HUES64 (cell line): ENCODE measurements around the gene RCE1.

Source experiments
- H3K27ac ChIP-seq: 2 replicates; pipeline ENCODE4 v1.7.0; 2013; ENCODE audit warnings: low read depth, low read length, inconsistent platforms
- H3K27me3 ChIP-seq: 2 replicates; pipeline ENCODE4 v1.6.1; 2013; ENCODE audit warnings: mild to moderate bottlenecking, low read length; ENCODE audit not compliant: insufficient read depth
- H3K36me3 ChIP-seq: 2 replicates; pipeline ENCODE4 v1.6.1; 2013; ENCODE audit warnings: mild to moderate bottlenecking, low read length; ENCODE audit not compliant: insufficient read depth
- H3K4me1 ChIP-seq: 2 replicates; pipeline ENCODE4 v1.6.1; 2013; ENCODE audit warnings: mild to moderate bottlenecking, low read length, moderate library complexity; ENCODE audit not compliant: insufficient read depth
- H3K4me3 ChIP-seq: 2 replicates; pipeline ENCODE4 v1.5.1; 2013; ENCODE audit warnings: mild to moderate bottlenecking, low read length, moderate library complexity
- H3K9ac ChIP-seq: 2 replicates; pipeline ENCODE4 v1.6.1; 2013; ENCODE audit warnings: mild to moderate bottlenecking, low read depth, low read length
- H3K9me3 ChIP-seq: 2 replicates; pipeline ENCODE4 v1.6.1; 2013; ENCODE audit warnings: low read depth, low read length; ENCODE audit not compliant: insufficient read depth
- WGBS: fragments of 150-250, 120-280 bp; methylation state at CpG from one replicate; pipeline ENCODE4 v1.1.7; 2013; ENCODE audit warnings: missing lambda C conversion rate; 5-methylcytosine and 5-hydroxymethylcytosine counted together

The RCE1 gene

DNA sequence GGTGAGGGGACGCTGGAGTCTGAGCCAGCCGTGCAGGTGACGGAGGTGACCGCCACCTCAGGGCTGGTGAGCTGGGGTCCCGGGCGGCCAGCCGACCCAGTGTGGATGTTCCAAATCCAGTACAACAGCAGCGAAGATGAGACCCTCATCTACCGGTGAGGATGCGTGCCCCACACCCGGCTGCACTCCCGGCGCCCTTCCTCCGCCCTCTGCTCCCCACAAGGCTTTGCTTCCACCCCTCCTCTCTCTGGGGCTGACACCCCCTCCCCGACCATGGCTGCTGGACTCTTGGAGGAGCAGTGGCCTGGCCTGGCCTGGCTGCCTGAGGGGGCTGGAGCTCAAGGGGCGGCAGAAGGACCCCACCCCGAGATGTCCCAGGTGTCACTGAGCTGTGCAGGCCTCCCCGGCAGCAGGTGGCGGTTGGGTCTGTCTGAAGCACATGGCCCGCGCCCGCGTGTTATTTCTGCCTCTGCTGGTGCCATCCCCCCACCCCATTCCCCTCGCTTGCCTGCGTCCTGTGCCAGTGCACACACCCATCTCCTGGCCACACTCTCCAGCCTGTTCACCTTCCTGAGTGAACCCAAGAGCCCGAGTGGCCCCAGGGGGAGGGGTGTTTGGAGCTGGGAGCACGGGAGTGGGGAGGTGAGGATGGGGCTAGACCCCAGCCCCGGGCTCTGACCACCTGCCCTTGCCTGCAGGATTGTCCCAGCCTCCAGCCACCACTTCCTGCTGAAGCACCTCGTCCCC lies 15.9 kb downstream of the RCE1 start:
- no peak overlapping the region for H3K4me3 ChIP-seq
- H3K9me3 ChIP-seq, result no peaks in the 10 kb centered on the region
- H3K4me1 ChIP-seq, result peaks cover 5% of the 10 kb centered on the region; the same call in 1 of the 2 replicates
- peaks cover 12% of the 10 kb centered on the region; the same call in 1 of the 2 replicates for H3K36me3 ChIP-seq
- H3K27ac ChIP-seq, result no peak overlapping the region
- no peak overlapping the region for H3K9ac ChIP-seq
- no peaks in the 10 kb centered on the region for H3K27me3 ChIP-seq
- 94% methylated on average over 29 of the region's 29 CpGs for WGBS

DNA sequence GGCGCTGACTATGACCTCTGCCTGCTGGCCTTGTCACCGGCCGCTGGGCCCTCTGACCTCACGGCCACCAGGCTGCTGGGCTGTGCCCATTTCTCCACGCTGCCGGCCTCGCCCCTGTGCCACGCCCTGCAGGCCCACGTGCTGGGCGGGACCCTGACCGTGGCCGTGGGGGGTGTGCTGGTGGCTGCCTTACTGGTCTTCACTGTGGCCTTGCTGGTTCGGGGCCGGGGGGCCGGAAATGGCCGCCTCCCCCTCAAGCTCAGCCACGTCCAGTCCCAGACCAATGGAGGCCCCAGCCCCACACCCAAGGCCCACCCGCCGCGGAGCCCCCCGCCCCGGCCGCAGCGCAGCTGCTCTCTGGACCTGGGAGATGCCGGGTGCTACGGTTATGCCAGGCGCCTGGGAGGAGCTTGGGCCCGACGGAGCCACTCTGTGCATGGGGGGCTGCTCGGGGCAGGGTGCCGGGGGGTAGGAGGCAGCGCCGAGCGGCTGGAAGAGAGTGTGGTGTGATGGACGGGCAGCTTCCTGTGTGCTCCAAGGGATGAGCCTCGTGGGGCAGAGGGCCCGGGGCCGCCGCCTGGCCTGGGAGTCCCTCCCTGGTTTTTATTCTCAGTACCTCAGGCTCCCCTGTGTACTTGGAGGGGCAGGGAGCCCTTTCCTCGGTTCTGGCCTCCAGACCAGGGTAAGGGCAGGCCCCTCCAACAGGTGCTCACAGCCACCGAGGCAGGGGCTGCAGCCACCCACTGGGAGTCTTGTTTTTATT lies 16.6 kb downstream of the RCE1 start:
- Histone ChIP-seq H3K4me3 (no peak overlapping the region), H3K9ac (no peak overlapping the region)

GRCh38 chr11:66860449-66860831 lies 17.2 kb downstream of the RCE1 start:
- 87% methylated on average over 18 of the region's 18 CpGs for WGBS
- no peaks in the 10 kb centered on the region for H3K9me3 ChIP-seq
- H3K36me3 ChIP-seq, result peaks cover 12% of the 10 kb centered on the region; the same call in 1 of the 2 replicates
- H3K4me3 ChIP-seq, result no peak overlapping the region
- H3K4me1 ChIP-seq, result peaks cover 4% of the 10 kb centered on the region; the same call in 1 of the 2 replicates
- no peaks in the 10 kb centered on the region for H3K27me3 ChIP-seq
- H3K27ac ChIP-seq, result no peak overlapping the region
- H3K9ac ChIP-seq, result no peak overlapping the region

More for the DNA sequence above, 16.6 kb downstream of the RCE1 start:
- Histone ChIP-seq H3K36me3 (peaks cover 12% of the 10 kb centered on the region; the same call in 1 of the 2 replicates), H3K9me3 (no peaks in the 10 kb centered on the region), H3K27ac (no peak overlapping the region), H3K27me3 (no peaks in the 10 kb centered on the region), H3K4me1 (peaks cover 5% of the 10 kb centered on the region; the same call in 1 of the 2 replicates)
- WGBS, result 92% methylated on average over 41 of the region's 41 CpGs

DNA sequence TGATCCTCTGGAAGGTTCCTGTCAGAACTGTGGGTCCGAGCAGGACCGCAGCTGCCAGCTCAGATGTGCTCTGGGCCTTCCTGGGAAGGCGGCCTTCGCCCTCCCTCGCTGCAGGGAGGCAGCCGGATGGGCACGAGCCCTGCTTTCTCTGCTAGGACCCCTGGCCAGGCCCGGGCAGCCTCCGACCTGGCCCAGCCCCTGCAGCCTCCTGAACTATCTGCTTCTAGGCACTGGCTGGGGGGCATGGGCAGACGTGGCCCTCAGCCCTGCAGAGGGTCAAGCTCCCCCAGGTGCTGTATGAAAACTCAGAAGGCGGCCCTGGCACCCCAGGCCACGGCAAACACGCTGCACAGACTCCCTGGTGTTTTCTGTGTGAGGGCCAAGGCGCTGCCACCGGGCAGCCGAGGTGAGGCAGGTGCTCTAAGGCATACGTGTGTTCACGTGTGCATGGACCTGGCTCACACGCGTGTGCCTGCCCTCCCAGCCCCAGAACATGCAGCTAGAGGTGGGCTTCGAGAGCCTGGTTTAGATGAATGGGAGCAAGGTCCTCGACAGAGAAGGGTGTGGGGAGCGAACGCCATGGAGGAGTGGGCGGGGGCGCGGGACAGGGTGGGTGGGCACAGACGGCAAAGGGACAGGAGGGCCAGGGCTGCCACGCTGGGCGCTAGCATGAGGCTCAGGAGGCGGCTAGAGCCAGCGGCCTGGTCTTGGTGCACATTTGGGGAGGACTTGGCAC lies 18.0 kb downstream of the RCE1 start:
- peaks cover 12% of the 10 kb centered on the region; the same call in 1 of the 2 replicates for H3K36me3 ChIP-seq
- no peaks in the 10 kb centered on the region for H3K27me3 ChIP-seq
- no peak overlapping the region for H3K4me3 ChIP-seq
- H3K9me3 ChIP-seq, result no peaks in the 10 kb centered on the region
- 95% methylated on average over 32 of the region's 32 CpGs for WGBS
- H3K4me1 ChIP-seq, result no peaks in the 10 kb centered on the region
- no peak overlapping the region for H3K9ac ChIP-seq
- H3K27ac ChIP-seq, result no peak overlapping the region

DNA sequence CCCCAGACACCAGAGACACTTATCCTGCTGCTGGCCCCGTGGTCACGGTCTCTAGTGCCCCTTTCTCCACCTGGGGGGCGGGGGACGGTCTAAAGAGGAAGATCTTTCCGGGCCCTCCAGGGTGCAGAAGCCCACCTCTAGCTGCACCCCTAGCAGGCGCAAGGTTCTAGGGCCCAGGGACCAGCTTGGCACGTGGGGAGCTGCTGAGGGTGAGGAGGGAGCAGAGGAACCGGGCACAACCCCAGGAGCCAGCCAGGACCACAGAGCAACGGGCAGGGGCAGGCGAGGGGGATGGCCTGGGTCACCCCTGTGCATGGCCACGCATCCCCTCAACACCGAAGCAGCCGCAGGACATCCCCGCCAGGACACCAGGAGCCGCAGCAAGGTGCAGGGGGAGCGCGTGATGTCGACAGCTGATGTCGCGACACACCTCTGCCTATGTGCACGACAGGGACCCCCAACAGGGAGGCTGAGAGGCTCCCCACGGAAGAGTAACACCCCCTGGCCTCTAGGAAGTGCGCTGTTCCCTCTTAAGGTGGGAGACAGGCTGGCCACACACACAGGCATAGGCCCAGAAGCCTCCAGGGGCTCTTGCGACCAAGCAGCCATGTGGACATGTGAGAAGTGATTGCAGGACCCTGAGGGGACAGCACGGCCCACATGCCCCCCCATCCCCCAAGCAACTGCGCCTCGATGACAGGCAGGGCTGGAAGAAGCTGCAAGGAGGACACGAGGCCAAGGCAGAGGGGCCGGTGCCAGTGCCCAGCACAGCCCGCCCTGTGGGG lies 18.7 kb downstream of the RCE1 start:
- peaks cover 12% of the 10 kb centered on the region; the same call in 1 of the 2 replicates for H3K36me3 ChIP-seq
- 93% methylated on average over 30 of the region's 30 CpGs for WGBS
- no peaks in the 10 kb centered on the region for H3K4me1 ChIP-seq
- H3K27ac ChIP-seq, result no peak overlapping the region
- no peak overlapping the region for H3K4me3 ChIP-seq
- no peaks in the 10 kb centered on the region for H3K27me3 ChIP-seq
- H3K9me3 ChIP-seq, result no peaks in the 10 kb centered on the region
- no peak overlapping the region for H3K9ac ChIP-seq

GRCh38 chr11:66862559-66863037 lies 19.4 kb downstream of the RCE1 start:
- Histone ChIP-seq H3K9ac (no peak overlapping the region), H3K36me3 (peaks cover 12% of the 10 kb centered on the region; the same call in 1 of the 2 replicates)
- 96% methylated on average over 11 of the region's 11 CpGs for WGBS

GRCh38 chr11:66863428-66864125 lies 20.3 kb downstream of the RCE1 start:
- Histone ChIP-seq H3K4me3 (no peak overlapping the region), H3K36me3 (peaks cover 12% of the 10 kb centered on the region; the same call in 1 of the 2 replicates), H3K9me3 (no peaks in the 10 kb centered on the region), H3K9ac (no peak overlapping the region), H3K27me3 (no peaks in the 10 kb centered on the region), H3K4me1 (no peaks in the 10 kb centered on the region), H3K27ac (no peak overlapping the region)
- 95% methylated on average over 31 of the region's 31 CpGs for WGBS

More at GRCh38 chr11:66862559-66863037, 19.4 kb downstream of the RCE1 start:
- Histone ChIP-seq H3K27ac (no peak overlapping the region), H3K4me1 (no peaks in the 10 kb centered on the region), H3K4me3 (no peak overlapping the region), H3K27me3 (no peaks in the 10 kb centered on the region), H3K9me3 (no peaks in the 10 kb centered on the region)

DNA sequence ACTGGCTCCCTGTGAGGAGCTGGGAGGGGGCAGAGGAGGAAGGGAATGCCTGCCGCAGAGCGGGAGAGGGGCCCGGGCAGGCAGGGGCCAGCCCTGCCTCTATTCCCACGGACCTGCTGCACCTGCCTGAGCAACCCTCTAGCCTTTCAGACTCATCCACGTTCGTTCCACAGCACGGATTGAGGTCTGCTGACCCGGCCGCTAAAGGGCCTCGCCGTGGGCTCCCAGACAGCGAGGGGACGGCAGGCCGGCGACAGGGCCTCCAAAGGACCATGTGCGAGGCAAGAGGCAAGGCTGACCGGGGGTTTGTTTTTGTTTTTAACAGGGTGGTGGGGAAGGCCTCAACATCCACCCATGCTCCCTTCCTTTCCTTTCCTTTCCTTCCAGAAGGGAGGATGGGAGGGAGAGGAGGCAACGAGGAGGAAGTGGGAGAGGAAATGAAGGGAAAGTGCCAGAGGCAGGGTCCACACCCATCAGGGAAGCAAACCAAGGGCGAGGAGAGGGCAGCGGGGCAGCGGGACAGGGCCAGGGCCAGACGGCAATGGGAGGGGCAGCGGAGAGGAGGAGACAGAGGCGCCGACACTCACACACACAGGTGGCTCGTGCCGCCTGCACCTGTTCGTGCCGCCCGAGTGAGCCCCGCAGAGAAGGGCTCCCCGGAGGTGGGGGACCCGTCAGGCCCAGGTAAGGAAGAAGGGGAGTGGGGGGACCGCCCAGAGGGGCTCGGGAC lies 21.1 kb downstream of the RCE1 start:
- Histone ChIP-seq H3K27ac (no peak overlapping the region), H3K9ac (no peak overlapping the region), H3K27me3 (no peaks in the 10 kb centered on the region), H3K36me3 (peaks cover 9% of the 10 kb centered on the region; the same call in 1 of the 2 replicates), H3K4me1 (0 out of 2 replicates have a peak, but pooled peaks cover 3% of the 10 kb centered on the region), H3K4me3 (no peak overlapping the region), H3K9me3 (no peaks in the 10 kb centered on the region)
- 89% methylated on average over 33 of the region's 35 CpGs for WGBS

DNA sequence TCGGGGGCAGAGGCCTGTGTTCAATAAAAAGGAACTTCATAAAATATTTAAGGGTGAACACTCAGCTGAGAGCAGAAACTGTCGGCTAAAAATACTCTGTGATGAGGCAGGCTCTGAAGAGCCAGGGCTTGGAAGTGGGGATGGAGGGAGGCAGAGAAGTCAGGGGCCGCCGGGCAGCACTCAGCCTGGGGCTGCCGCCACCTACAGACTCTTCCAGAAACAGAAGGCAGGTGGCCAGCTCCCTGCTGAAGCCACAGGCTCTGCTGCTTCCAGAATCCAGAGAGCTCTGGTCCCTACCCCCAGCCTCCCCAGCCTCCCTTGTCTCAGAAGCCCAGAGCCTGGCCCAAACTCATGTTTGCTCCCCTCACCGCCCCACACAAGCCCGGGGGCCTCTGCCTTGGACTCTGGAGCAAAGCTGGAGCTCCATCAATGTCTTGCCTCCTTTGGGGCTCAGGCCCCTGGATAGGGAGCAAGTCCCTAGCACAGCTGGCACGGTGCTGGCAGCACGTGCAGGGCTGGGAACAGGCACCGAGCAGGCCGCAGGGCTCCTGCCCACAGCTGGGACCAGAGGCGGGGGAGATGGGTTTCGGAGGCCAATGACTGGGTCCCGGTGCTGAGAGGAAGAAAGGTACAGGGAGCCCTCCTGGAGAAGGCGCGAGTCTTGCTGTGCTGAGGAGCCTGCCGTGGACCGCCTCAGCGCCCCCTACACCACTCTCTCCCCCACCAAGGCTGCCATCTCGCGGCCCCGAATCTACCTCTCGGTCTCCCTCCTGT lies 21.9 kb downstream of the RCE1 start:
- H3K9ac ChIP-seq, result no peak overlapping the region
- 0 out of 2 replicates have a peak, but pooled peaks cover 5% of the 10 kb centered on the region for H3K36me3 ChIP-seq
- 0 out of 2 replicates have a peak, but pooled peaks cover 3% of the 10 kb centered on the region for H3K4me1 ChIP-seq
- no peak overlapping the region for H3K27ac ChIP-seq
- no peak overlapping the region for H3K4me3 ChIP-seq
- WGBS, result 90% methylated on average over 23 of the region's 23 CpGs
- no peaks in the 10 kb centered on the region for H3K9me3 ChIP-seq
- H3K27me3 ChIP-seq, result no peaks in the 10 kb centered on the region
